ENCODE results near the gene OPN4.

- TF ChIP-seq POLR2A (IDR thresholded peaks at IDR 0.05), result no peak
- no peak for TF ChIP-seq CTCF (IDR thresholded peaks at IDR 0.05)
- TF ChIP-seq POLR2AphosphoS5 (IDR thresholded peaks at IDR 0.05), result no peak
Measured at GRCh38 chr10:86692664-86693063, 38.3 kb downstream of the OPN4 start.
